GF-D8 (cell line): ENCODE results near the gene KLHL29.

Experiments used
- DNase-seq: peaks from one replicate; lab custom pipeline; 2025; lab: John Stamatoyannopoulos, UW

Gene KLHL29

GRCh38 chr2:23684395-23685176 is 299.6 kb downstream of the KLHL29 start:
- no peak for DNase-seq

- DNase-seq, result no peak
These were observed 300.2 kb downstream of the KLHL29 start for GRCh38 chr2:23685181-23685580.

GRCh38 chr2:23685706-23686105 is 300.7 kb downstream of the KLHL29 start:
- no peak for DNase-seq

GRCh38 chr2:23686405-23687029 is 301.5 kb downstream of the KLHL29 start:
- DNase-seq, result no peak

- DNase-seq, result no peak
These were observed 302.2 kb downstream of the KLHL29 start for GRCh38 chr2:23687214-23687613.

- DNase-seq, result no peak
These were observed 302.7 kb downstream of the KLHL29 start for GRCh38 chr2:23687713-23688112.

GRCh38 chr2:23688486-23689130 is 303.6 kb downstream of the KLHL29 start:
- no peak for DNase-seq

- DNase-seq, result no peak
These were observed 304.2 kb downstream of the KLHL29 start for GRCh38 chr2:23689131-23689700.

- no peak for DNase-seq
These were observed 304.9 kb downstream of the KLHL29 start for GRCh38 chr2:23689891-23690290.

GRCh38 chr2:23690421-23691105 is 305.6 kb downstream of the KLHL29 start:
- DNase-seq, result no peak

- DNase-seq, result no peak
These were observed 306.1 kb downstream of the KLHL29 start for GRCh38 chr2:23691106-23691470.

GRCh38 chr2:23691565-23691964 is 306.6 kb downstream of the KLHL29 start:
- DNase-seq, result no peak

GRCh38 chr2:23692263-23692662 is 307.3 kb downstream of the KLHL29 start:
- no peak for DNase-seq

- DNase-seq, result no peak
These were observed 308.0 kb downstream of the KLHL29 start for GRCh38 chr2:23692851-23693605.

GRCh38 chr2:23693606-23693951 is 308.6 kb downstream of the KLHL29 start:
- no peak for DNase-seq

- DNase-seq, result no peak
These were observed 309.4 kb downstream of the KLHL29 start for GRCh38 chr2:23694058-23695045.

- DNase-seq, result no peak
These were observed 310.4 kb downstream of the KLHL29 start for GRCh38 chr2:23695214-23695889.

GRCh38 chr2:23695890-23696751 is 311.1 kb downstream of the KLHL29 start:
- no peak for DNase-seq

- no peak for DNase-seq
These were observed 311.7 kb downstream of the KLHL29 start for GRCh38 chr2:23696752-23697045.
